PC-3 (cell line): ENCODE data around the gene AMH. TPM values are rescaled to one million over a fixed set of nuclear protein-coding genes. Genes with fewer than 3 reads are reported as not detected.
A peak's percentile ranks its signal among the peaks of the same experiment; 100 is the strongest.

Experiments
- ATAC-seq: fragments of 200-7000 bp; cut with Tn5 transposase; 2 replicates; pipeline ENCODE4 v1.9.1; 2020; ENCODE audit warnings: mild to moderate bottlenecking, moderate library complexity
- BruUV-seq: library from RNA; stranded (reverse); fragments of 400-500 nt; replicated peaks from 2 replicates; lab custom pipeline; 2021; lab: Mats Ljungman, UMichigan
- CTCF ChIA-PET: fragments of 300-600 bp; sonication (Branson Sonifier 250); formaldehyde crosslinking; loops from one replicate; lab custom pipeline; 2022; ENCODE audit warnings: antibody characterized with exemption; lab: Charles Lee
- POLR2A ChIA-PET: fragments of 300-600 bp; sonication (Branson Sonifier 250); formaldehyde crosslinking; loops from one replicate; lab custom pipeline; 2022; ENCODE audit warnings: antibody characterized with exemption; ENCODE audit not compliant: unreplicated experiment; lab: Charles Lee
- DNase-seq: peaks from one replicate; pipeline ENCODE4 v3.0.0-alpha.2; 2015
- H2AFZ ChIP-seq: fragments of 300-600 bp; sonication (generic); 2 replicates; pipeline ENCODE4 v1.6.0; 2016; ENCODE audit warnings: antibody characterized with exemption, low read length
- H3F3A ChIP-seq: fragments of 300-600 bp; sonication (generic); one replicate; pipeline ENCODE4 v1.6.0; 2017; ENCODE audit warnings: antibody characterized with exemption, low read length, control low read depth, mild to moderate bottlenecking; ENCODE audit not compliant: unreplicated experiment
- H3K27ac ChIP-seq: fragments of 300-600 bp; sonication (generic); 2 replicates; pipeline ENCODE4 v1.5.1; 2016; ENCODE audit warnings: mild to moderate bottlenecking, low read length
- H3K27me3 ChIP-seq: fragments of 300-600 bp; sonication (generic); 2 replicates; pipeline ENCODE4 v1.6.1; 2016; ENCODE audit warnings: low read length, mixed read lengths
- H3K36me3 ChIP-seq: fragments of 300-600 bp; sonication (generic); 2 replicates; pipeline ENCODE4 v1.6.1; 2016; ENCODE audit warnings: low read depth, mixed run types, low read length, mixed read lengths
- H3K4me1 ChIP-seq: fragments of 300-600 bp; sonication (generic); 2 replicates; pipeline ENCODE4 v1.5.1; 2016; ENCODE audit warnings: low read length; ENCODE audit not compliant: insufficient read depth
- H3K4me2 ChIP-seq: fragments of 300-600 bp; sonication (generic); 2 replicates; pipeline ENCODE4 v1.6.0; 2016; ENCODE audit warnings: low read length
- H3K4me3 ChIP-seq: fragments of 300-600 bp; sonication (generic); 2 replicates; pipeline ENCODE4 v1.5.1; 2016; ENCODE audit warnings: mild to moderate bottlenecking, low read length, mixed read lengths
- H3K79me2 ChIP-seq: fragments of 300-600 bp; sonication (generic); 2 replicates; pipeline ENCODE4 v1.6.1; 2017; ENCODE audit warnings: low read length, mixed read lengths
- H3K9ac ChIP-seq: fragments of 300-600 bp; sonication (generic); 2 replicates; pipeline ENCODE4 v1.6.0; 2016; ENCODE audit warnings: mild to moderate bottlenecking, low read length
- H3K9me2 ChIP-seq: fragments of 300-600 bp; sonication (generic); replicated peaks from 2 replicates; pipeline ENCODE4 v1.6.1; 2016; ENCODE audit warnings: mixed run types, low read length, mixed read lengths
- H3K9me3 ChIP-seq: fragments of 300-600 bp; sonication (generic); 2 replicates; pipeline ENCODE4 v1.6.1; 2016; ENCODE audit warnings: low read length, mixed read lengths
- H4K20me1 ChIP-seq: fragments of 300-600 bp; sonication (generic); 2 replicates; pipeline ENCODE4 v1.6.1; 2016; ENCODE audit warnings: low read length, mixed read lengths
- EZH2 ChIP-seq: fragments of 300-600 bp; sonication (generic); IDR thresholded peaks from one replicate; pipeline ENCODE4 v1.6.1; 2017; ENCODE audit warnings: antibody characterized with exemption, mild to moderate bottlenecking, low read length; ENCODE audit not compliant: unreplicated experiment
- EZH2phosphoT487 ChIP-seq: fragments of 300-600 bp; sonication (generic); IDR thresholded peaks from 2 replicates; pipeline ENCODE4 v1.6.1; 2018; ENCODE audit warnings: mild to moderate bottlenecking, antibody characterized with exemption, low read length, borderline replicate concordance
- intact Hi-C: fragments of 100-400 bp; cut with micrococcal nuclease; formaldehyde crosslinking; loops from 2 replicates; pipeline ENCODE4 v1.9.0; 2023
- total RNA-seq: library from RNA; depleted of rRNA; stranded (reverse); fragments of >200 nt; gene quantifications from 2 replicates; pipeline ENCODE4 v1.2.3, GENCODE V29; 2014
- TF ChIP-seq, protein P1 (sequence below): fragments of 300-600 bp; sonication (generic); conservative IDR thresholded peaks from 2 replicates; pipeline ENCODE4 v1.5.1; 2017; ENCODE audit warnings: antibody characterized with exemption, low read depth, mild to moderate bottlenecking, low read length

AMH gene
- total RNA-seq, 1 experiment from 2014 or later = 6.0 TPM

DNA sequence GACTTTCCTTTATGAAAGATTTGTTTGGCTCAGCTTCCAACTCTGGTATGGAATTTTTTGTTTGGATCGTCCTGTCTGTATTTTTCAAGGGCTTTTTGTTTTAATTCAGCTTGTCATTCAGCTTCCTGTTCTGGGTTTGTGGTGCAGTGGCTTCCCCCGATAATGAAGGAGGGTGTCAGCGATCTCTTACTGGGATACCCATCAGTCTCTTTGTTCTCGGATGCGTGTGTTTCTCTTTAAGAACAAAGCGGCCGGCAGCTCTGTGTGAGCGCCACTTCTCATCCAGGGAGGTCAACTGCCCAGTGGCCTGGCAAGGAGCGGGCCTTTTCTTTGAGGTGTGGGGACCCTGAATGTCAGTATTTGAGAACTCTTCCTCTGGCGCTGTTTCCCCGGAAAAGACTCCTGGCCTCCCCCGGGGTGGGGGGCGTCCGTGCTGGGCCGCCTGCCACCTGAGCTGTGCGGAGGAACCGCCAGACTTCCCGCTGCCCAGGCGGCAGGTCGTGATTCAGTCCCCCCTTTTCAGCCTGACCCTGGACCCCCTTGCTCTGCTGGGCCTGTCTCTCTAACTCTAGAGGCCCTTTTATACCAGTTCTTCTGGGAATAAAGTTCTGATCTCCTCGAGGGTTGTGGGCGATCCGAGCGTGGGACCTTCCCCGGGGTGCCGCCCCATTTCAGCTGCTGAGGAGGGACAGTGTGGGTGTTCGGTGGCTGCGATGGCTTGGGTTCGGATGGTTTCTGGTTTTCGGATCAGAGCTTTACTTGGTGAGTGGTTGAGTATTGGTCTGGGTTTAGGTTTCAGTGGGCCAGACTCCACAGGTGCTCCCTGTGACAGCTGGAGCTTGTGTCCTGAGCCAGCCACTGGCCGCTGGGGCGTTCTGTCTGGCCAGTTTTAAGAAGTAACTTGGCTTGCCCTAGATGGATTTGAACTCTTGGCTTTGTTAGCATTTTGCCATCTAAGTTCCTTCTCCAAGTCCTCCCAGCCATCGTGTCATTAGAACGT is 9.1 kb upstream of the AMH start:
- Histone ChIP-seq H3K27me3 (no peaks in the 10 kb centered on the region), H2AFZ (no peak overlapping the region), H3K9ac (peak overlapping the region; percentile 99), H3K4me3 (peak overlapping the region; percentile 98), H3K79me2 (peaks cover 85% of the 10 kb centered on the region), H3K9me3 (no peaks in the 10 kb centered on the region), H3K9me2 (no peaks in the 10 kb centered on the region), H3K4me1 (peaks cover 31% of the 10 kb centered on the region), H3F3A (no peaks in the 10 kb centered on the region), H3K27ac (no peak overlapping the region), H3K36me3 (peaks cover 8% of the 10 kb centered on the region), H4K20me1 (peaks cover 62% of the 10 kb centered on the region), H3K4me2 (peak overlapping the region; percentile 92)
- BruUV-seq = no TSS peak
- intact Hi-C loops = loop anchor here (5.0 to 10.0 kb wide), 2 partner anchors 73 to 75 kb away; no protein-coding TSS in a partner anchor
- ChIA-PET CTCF (interaction anchor here (0.7 kb wide), 1 partner anchor 93 kb away, joined by 13 read pairs; no protein-coding TSS in a partner anchor), POLR2A (no interaction called here)
- TF ChIP-seq EZH2 (no peak), EZH2phosphoT487 (no peak)
- TF ChIP-seq, protein P1, sequence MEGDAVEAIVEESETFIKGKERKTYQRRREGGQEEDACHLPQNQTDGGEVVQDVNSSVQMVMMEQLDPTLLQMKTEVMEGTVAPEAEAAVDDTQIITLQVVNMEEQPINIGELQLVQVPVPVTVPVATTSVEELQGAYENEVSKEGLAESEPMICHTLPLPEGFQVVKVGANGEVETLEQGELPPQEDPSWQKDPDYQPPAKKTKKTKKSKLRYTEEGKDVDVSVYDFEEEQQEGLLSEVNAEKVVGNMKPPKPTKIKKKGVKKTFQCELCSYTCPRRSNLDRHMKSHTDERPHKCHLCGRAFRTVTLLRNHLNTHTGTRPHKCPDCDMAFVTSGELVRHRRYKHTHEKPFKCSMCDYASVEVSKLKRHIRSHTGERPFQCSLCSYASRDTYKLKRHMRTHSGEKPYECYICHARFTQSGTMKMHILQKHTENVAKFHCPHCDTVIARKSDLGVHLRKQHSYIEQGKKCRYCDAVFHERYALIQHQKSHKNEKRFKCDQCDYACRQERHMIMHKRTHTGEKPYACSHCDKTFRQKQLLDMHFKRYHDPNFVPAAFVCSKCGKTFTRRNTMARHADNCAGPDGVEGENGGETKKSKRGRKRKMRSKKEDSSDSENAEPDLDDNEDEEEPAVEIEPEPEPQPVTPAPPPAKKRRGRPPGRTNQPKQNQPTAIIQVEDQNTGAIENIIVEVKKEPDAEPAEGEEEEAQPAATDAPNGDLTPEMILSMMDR = no peak
- ATAC-seq = no peak
- no peak for DNase-seq

- no peak overlapping the region for H3K27ac ChIP-seq
Measured at GRCh38 chr19:2240881-2241760, 8.0 kb upstream of the AMH start.

More at GRCh38 chr19:2240881-2241760, 8.0 kb upstream of the AMH start:
- BruUV-seq = no TSS peak
- Histone ChIP-seq H3K4me2 (peak overlapping the region; percentile 92; the same call in 1 of the 2 replicates), H3K9me3 (no peaks in the 10 kb centered on the region), H3K36me3 (peaks cover 10% of the 10 kb centered on the region), H3K4me3 (peak overlapping the region; percentile 98; the same call in 1 of the 2 replicates), H3K4me1 (peaks cover 31% of the 10 kb centered on the region), H4K20me1 (peaks cover 62% of the 10 kb centered on the region), H3K27me3 (no peaks in the 10 kb centered on the region), H3F3A (no peaks in the 10 kb centered on the region), H3K9me2 (no peaks in the 10 kb centered on the region), H3K79me2 (peaks cover 74% of the 10 kb centered on the region), H3K9ac (no peak overlapping the region), H2AFZ (no peak overlapping the region)
- ChIA-PET CTCF (no interaction called here), POLR2A (no interaction called here)
- TF ChIP-seq, protein P1 = no peak
- no peak for TF ChIP-seq EZH2
- ATAC-seq (no peak), DNase-seq (no peak)
- intact Hi-C loops = no loop called here
